GM12878 (cell line): Measurements from ENCODE around the gene DPM3. TPM values are rescaled to one million over a fixed set of nuclear protein-coding genes. Genes with fewer than 3 reads are reported as not detected.

Experiments used
- ATAC-seq: fragments of 200-7000 bp; cut with Tn5 transposase; 3 replicates; pipeline ENCODE4 v1.9.1; 2020; ENCODE audit warnings: mild to moderate bottlenecking, moderate library complexity
- BruUV-seq: library from RNA; stranded (reverse); fragments of 400-500 nt; replicated peaks from 2 replicates; lab custom pipeline; 2021; lab: Mats Ljungman, UMichigan
- CTCF ChIA-PET: fragments of 300-600 bp; sonication (Branson Sonifier 250); formaldehyde crosslinking; extraction: SDS; loops from one replicate; lab custom pipeline; 2021; ENCODE audit warnings: inconsistent platforms; lab: Yijun Ruan, JAX
- POLR2A ChIA-PET: fragments of 350-600 bp; formaldehyde crosslinking; extraction: SDS; loops from one replicate; lab custom pipeline; 2021; ENCODE audit warnings: inconsistent platforms; lab: Charles Lee
- RAD21 ChIA-PET: fragments of 300-600 bp; sonication (Branson Sonifier 250); formaldehyde crosslinking; loops from one replicate; lab custom pipeline; 2023; ENCODE audit warnings: antibody characterized with exemption; ENCODE audit not compliant: unreplicated experiment; lab: Charles Lee
- SMC1A ChIA-PET: fragments of 300-600 bp; sonication (Branson Sonifier 250); formaldehyde crosslinking; loops from one replicate; lab custom pipeline; 2023; ENCODE audit not compliant: unreplicated experiment, uncharacterized antibody; lab: Charles Lee
- DNase-seq: peaks from one replicate; pipeline ENCODE4 v3.0.0-alpha.2; 2011; ENCODE audit warnings: low read depth, low spot score
- FAIRE-seq: peaks from 3 replicates; lab custom pipeline; 2011; peaks lifted over from hg19 to GRCh38; lab: Jason Lieb, UNC
- H2AFZ ChIP-seq: 2 replicates; pipeline ENCODE4 v1.6.0; 2011; ENCODE audit warnings: low read depth, low read length, control low read depth; ENCODE audit not compliant: control insufficient read depth
- H3K27ac ChIP-seq: 2 replicates; pipeline ENCODE4 v1.5.1; 2011; ENCODE audit warnings: control low read depth; ENCODE audit not compliant: control insufficient read depth, insufficient read depth
- H3K27me3 ChIP-seq, 2 experiments: replicated peaks in 1 of 2; 2 replicates each; pipeline versions ENCODE4 v1.6.0 to v1.6.1; 2011; ENCODE audit warnings: low read length in 1 of 2; ENCODE audit not compliant: control insufficient read depth in 2 of 2, insufficient read depth in 2 of 2
- H3K36me3 ChIP-seq, 2 experiments: 2 replicates each; pipeline ENCODE4 v1.5.1; 2011; ENCODE audit warnings: low read length in 1 of 2; ENCODE audit not compliant: control insufficient read depth in 2 of 2, insufficient read depth in 2 of 2
- H3K4me1 ChIP-seq: 2 replicates; pipeline ENCODE4 v1.6.1; 2011; ENCODE audit warnings: mild to moderate bottlenecking, low read length, moderate library complexity, mixed read lengths; ENCODE audit not compliant: control insufficient read depth, insufficient read depth
- H3K4me2 ChIP-seq: 2 replicates; pipeline ENCODE4 v1.6.0; 2011; ENCODE audit warnings: control low read depth; ENCODE audit not compliant: control insufficient read depth, insufficient read depth
- H3K4me3 ChIP-seq: fragments of 200-600 bp; sonication (generic); 2 replicates; pipeline ENCODE4 v1.5.1; 2016
- H3K79me2 ChIP-seq: 2 replicates; pipeline ENCODE4 v1.6.0; 2011; ENCODE audit warnings: low read length; ENCODE audit not compliant: control insufficient read depth, insufficient read depth
- H3K9ac ChIP-seq: 2 replicates; pipeline ENCODE4 v1.8.0; 2011; ENCODE audit warnings: low read length, control low read depth, mixed read lengths; ENCODE audit not compliant: control insufficient read depth, insufficient read depth
- H3K9me3 ChIP-seq: replicated peaks from 3 replicates; pipeline ENCODE4 v1.5.1; 2011; ENCODE audit warnings: mild to moderate bottlenecking, low read length; ENCODE audit not compliant: control insufficient read depth, insufficient read depth
- H4K20me1 ChIP-seq: 2 replicates; pipeline ENCODE4 v1.6.0; 2011; ENCODE audit not compliant: control insufficient read depth, insufficient read depth
- KDM1A ChIP-seq: fragments of 200-600 bp; sonication (generic); IDR thresholded peaks from 2 replicates; pipeline ENCODE4 v1.6.1; 2016; ENCODE audit warnings: borderline replicate concordance
- MEF2A ChIP-seq: IDR thresholded peaks from 2 replicates; pipeline ENCODE4 v1.6.1; 2011; ENCODE audit warnings: low read depth, mild to moderate bottlenecking, low read length, moderate library complexity; ENCODE audit not compliant: insufficient read depth
- RAD21 ChIP-seq: IDR thresholded peaks from 2 replicates; pipeline ENCODE4 v1.6.1; 2011; ENCODE audit warnings: mild to moderate bottlenecking, low read depth, low read length, moderate library complexity; ENCODE audit not compliant: insufficient read depth
- SMC3 ChIP-seq: IDR thresholded peaks from 2 replicates; pipeline ENCODE4 v1.6.1; 2011; ENCODE audit warnings: low read length, improper control_type of control experiment, borderline replicate concordance
- WGBS: methylation state at CpG from one replicate; pipeline ENCODE4 v1.1.6; 2016; ENCODE audit warnings: low lambda C conversion rate; ENCODE audit not compliant: insufficient replicate concordance, insufficient coverage; ENCODE audit errors: missing lambda C conversion rate; 5-methylcytosine and 5-hydroxymethylcytosine counted together
- in situ Hi-C: fragments of 300-500 bp; cut with MboI; formaldehyde crosslinking; loops from 9 replicates; pipeline ENCODE4 v1.14.3; 2018; ENCODE audit warnings: mixed read lengths
- intact Hi-C: fragments of 100-400 bp; cut with micrococcal nuclease; formaldehyde crosslinking; loops from one replicate; pipeline ENCODE4 v1.14.2; 2022; ENCODE audit not compliant: unreplicated experiment
- polyA plus RNA-seq, 11 experiments: library from polyadenylated mRNA; depleted of rRNA in 4 of 11; unstranded in 6 of 11; stranded (reverse) in 5 of 11; fragments of >200 nt; fragmentation: Nextera tagmentation in 4 of 11; fragmentation: Illumina TruSeq in 1 of 11; extraction: Ambion mirVana in 4 of 11; extraction: Trizol in 1 of 11; gene quantifications; 1 replicate in 1 of 11; 2 replicates in 10 of 11; pipeline versions ENCODE4 v1.2.1 to v1.2.3, GENCODE V29; 2011 to 2016; ENCODE audit warnings: inconsistent platforms in 2 of 11, missing spikeins in 2 of 11, low read depth in 1 of 11
- total RNA-seq, 4 experiments: library from RNA; depleted of rRNA in 3 of 4; stranded (reverse); fragments of >200 nt in 3 of 4; fragmentation: Illumina TruSeq in 1 of 4; extraction: Trizol in 1 of 4; gene quantifications; 2 replicates each; pipeline versions ENCODE4 v1.2.1 to v1.2.3, GENCODE V29; 2013 to 2021
- TF ChIP-seq, protein P1 (sequence below), 3 experiments: IDR thresholded peaks in 2 of 3; conservative IDR thresholded peaks in 1 of 3; 2 replicates each; pipeline ENCODE4 v1.5.1; 2011; ENCODE audit warnings: low read depth in 3 of 3, low read length in 3 of 3, mild to moderate bottlenecking in 3 of 3, control low read depth in 2 of 3, moderate library complexity in 2 of 3, inconsistent platforms in 1 of 3, mixed read lengths in 1 of 3; ENCODE audit not compliant: control insufficient read depth in 2 of 3, insufficient read depth in 1 of 3; ENCODE audit errors: extremely low read depth in 1 of 3

The DPM3 gene
- total and polyA plus RNA-seq, 10 of the 15 experiments (the other 5 are each of a cell fraction or from before 2014, with no cell fraction given) = 5.9 to 78.7 (median 25.7) TPM

DNA sequence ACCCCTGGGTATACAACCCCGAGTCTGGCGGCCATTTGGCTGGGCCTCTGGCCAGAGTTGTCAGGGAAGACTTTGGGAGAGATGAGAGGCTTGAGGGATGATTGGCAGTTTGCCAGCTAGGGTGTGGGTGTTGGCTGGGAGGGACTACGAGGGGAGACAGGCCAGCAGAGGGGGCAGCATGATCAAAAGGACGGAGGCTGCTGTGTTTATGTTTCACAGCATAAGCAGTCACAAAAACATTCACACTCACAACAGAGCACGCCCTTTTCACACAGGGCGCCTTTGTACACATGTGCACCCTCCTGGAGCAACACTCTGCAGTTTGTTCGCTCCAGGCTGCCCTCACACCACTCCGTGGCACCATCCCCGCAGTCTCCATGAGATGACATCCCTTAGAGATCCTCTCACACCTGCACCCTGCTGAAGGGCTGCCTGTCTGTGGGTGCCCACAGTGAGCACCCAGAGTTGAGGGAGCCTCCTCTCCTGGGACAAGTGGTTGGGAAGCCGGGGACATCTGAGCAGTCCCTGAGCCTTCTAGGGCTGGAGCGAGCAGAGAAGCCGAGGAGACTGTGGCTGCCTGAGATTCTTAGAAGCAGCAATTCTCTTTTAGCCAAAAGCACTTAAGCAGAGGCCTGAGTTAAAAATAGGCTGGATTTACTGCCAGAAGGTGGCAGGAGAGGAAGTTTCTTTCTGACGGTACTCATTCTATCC is 46.3 kb downstream of the DPM3 start:
- TF ChIP-seq SMC3 (peak; percentile 66; the same call in 1 of the 2 replicates), RAD21 (peak; percentile 52), KDM1A (no peak), MEF2A (peak; percentile 29; the same call in 1 of the 2 replicates)
- TF ChIP-seq, protein P1, sequence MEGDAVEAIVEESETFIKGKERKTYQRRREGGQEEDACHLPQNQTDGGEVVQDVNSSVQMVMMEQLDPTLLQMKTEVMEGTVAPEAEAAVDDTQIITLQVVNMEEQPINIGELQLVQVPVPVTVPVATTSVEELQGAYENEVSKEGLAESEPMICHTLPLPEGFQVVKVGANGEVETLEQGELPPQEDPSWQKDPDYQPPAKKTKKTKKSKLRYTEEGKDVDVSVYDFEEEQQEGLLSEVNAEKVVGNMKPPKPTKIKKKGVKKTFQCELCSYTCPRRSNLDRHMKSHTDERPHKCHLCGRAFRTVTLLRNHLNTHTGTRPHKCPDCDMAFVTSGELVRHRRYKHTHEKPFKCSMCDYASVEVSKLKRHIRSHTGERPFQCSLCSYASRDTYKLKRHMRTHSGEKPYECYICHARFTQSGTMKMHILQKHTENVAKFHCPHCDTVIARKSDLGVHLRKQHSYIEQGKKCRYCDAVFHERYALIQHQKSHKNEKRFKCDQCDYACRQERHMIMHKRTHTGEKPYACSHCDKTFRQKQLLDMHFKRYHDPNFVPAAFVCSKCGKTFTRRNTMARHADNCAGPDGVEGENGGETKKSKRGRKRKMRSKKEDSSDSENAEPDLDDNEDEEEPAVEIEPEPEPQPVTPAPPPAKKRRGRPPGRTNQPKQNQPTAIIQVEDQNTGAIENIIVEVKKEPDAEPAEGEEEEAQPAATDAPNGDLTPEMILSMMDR (IDR thresholded peaks at IDR 0.05 in 2 of 3, conservative IDR thresholded peaks at IDR 0.05 in 1 of 3; ENCODE audit: control insufficient read depth in 2 of 3, extremely low read depth in 1 of 3, insufficient read depth in 1 of 3, low read depth in 3 of 3, low read length in 3 of 3) = peak; percentile 33 to 59 (median 35); a peak in 4 of 6 replicates
- intact Hi-C loops = no loop called here
- RAD21 ChIA-PET = interaction anchor here (1.0 to 2.8 kb wide), 2 partner anchors 73 to 74 kb away, joined by 4 to 14 read pairs; no protein-coding TSS in a partner anchor
- Histone ChIP-seq H2AFZ (no peak overlapping the region; the same call in 1 of the 2 replicates), H3K36me3 (no peaks in the 10 kb centered on the region), H3K79me2 (no peaks in the 10 kb centered on the region), H3K27me3 (no peaks in the 10 kb centered on the region; a peak in 1 of 4 replicates), H4K20me1 (no peaks in the 10 kb centered on the region), H3K9me3 (no peaks in the 10 kb centered on the region), H3K4me1 (peaks cover 3% of the 10 kb centered on the region; the same call in 1 of the 2 replicates), H3K4me2 (no peak overlapping the region), H3K9ac (no peak overlapping the region), H3K4me3 (no peak overlapping the region), H3K27ac (no peak overlapping the region)
- in situ Hi-C loops = loop anchor here (5.0 kb wide), 1 partner anchor 73 kb away; no protein-coding TSS in a partner anchor
- ATAC-seq (peak; percentile 75), FAIRE-seq (no peak), DNase-seq (no peak)
- POLR2A ChIA-PET = no interaction called here
- BruUV-seq = no TSS peak
- 28% methylated on average over 13 of the region's 13 CpGs for WGBS
- SMC1A ChIA-PET = interaction anchor here (0.6 to 2.4 kb wide), 2 partner anchors 74 to 904 kb away, joined by 3 to 37 read pairs; no protein-coding TSS in a partner anchor
- CTCF ChIA-PET = interaction anchor here (0.6 to 6.8 kb wide), 10 partner anchors 9 to 81 kb away, joined by 3 to 284 read pairs (median 4); partner anchors contain the start of genes KRTCAP2 and TRIM46
